ENCODE measurements around the gene GAPDH. TPM values are rescaled to one million over a fixed set of nuclear protein-coding genes. Genes with fewer than 3 reads are reported as not detected.

The GAPDH gene
- total RNA-seq, 2 donors from 2014 or later, result 311 to 476 TPM

GRCh38 chr12:6507102-6507998 is 27.0 kb upstream of the GAPDH start:
- H3K4me1 ChIP-seq, result no peaks in the 10 kb centered on the region
- DNase-seq (no peak), ATAC-seq (no peak)
- H3K36me3 ChIP-seq (replicated peaks in 1 of 2; ENCODE audit: insufficient read depth in 1 of 2, low read depth in 2 of 2), result peaks cover 0 to 7% of the 10 kb centered on the region in 2 donors
- peak overlapping the region in 3 of 4 donors; percentile 23 to 32 (median 28) for H3K27ac ChIP-seq
- 73 to 80% methylated on average over 12 of the region's 12 CpGs for WGBS, 2 donors
- H3K4me3 ChIP-seq, result no peak overlapping the region
- TF ChIP-seq CTCF (IDR thresholded peaks at IDR 0.05) (no peak), POLR2A (IDR thresholded peaks at IDR 0.05) (no peak)
- H3K27me3 ChIP-seq, result no peaks in the 10 kb centered on the region
- no peaks in the 10 kb centered on the region for H3K9me3 ChIP-seq
- intact Hi-C loops (cut with DNase I), result no loop called here

GRCh38 chr12:6508087-6508486 is 26.2 kb upstream of the GAPDH start:
- TF ChIP-seq POLR2A (IDR thresholded peaks at IDR 0.05) (no peak), CTCF (IDR thresholded peaks at IDR 0.05) (no peak)
- Histone ChIP-seq H3K27me3 (no peaks in the 10 kb centered on the region), H3K4me1 (no peaks in the 10 kb centered on the region), H3K9me3 (no peaks in the 10 kb centered on the region), H3K4me3 (no peak overlapping the region), H3K36me3 (replicated peaks in 1 of 2; ENCODE audit: insufficient read depth in 1 of 2, low read depth in 2 of 2) (peaks cover 0 to 11% of the 10 kb centered on the region in 2 donors), H3K27ac (peak overlapping the region in 2 of 4 donors; percentile 23 to 32)
- intact Hi-C loops (cut with DNase I), result no loop called here
- ATAC-seq, result no peak
- 75 to 77% methylated on average over 7 of the region's 7 CpGs for WGBS, 2 donors
- DNase-seq, result no peak

- H3K4me3 ChIP-seq, result no peak overlapping the region
- no peak for DNase-seq
- no peaks in the 10 kb centered on the region for H3K9me3 ChIP-seq
- WGBS, 2 donors, result 76 to 85% methylated on average over 3 of the region's 3 CpGs
- TF ChIP-seq CTCF (IDR thresholded peaks at IDR 0.05) (no peak), POLR2A (IDR thresholded peaks at IDR 0.05) (no peak)
- H3K27ac ChIP-seq, result no peak overlapping the region
- H3K36me3 ChIP-seq (replicated peaks in 1 of 2; ENCODE audit: insufficient read depth in 1 of 2, low read depth in 2 of 2), result peaks cover 5 to 30% of the 10 kb centered on the region in 2 donors
- ATAC-seq, result no peak
- H3K27me3 ChIP-seq, result no peaks in the 10 kb centered on the region
- intact Hi-C loops (cut with DNase I), result no loop called here
- H3K4me1 ChIP-seq, result no peaks in the 10 kb centered on the region
Measured at GRCh38 chr12:6520186-6520585, 14.1 kb upstream of the GAPDH start.

- H3K27ac ChIP-seq, result no peak overlapping the region
- no peak for TF ChIP-seq POLR2A (IDR thresholded peaks at IDR 0.05)
- no peak for TF ChIP-seq CTCF (IDR thresholded peaks at IDR 0.05)
- H3K27me3 ChIP-seq, result no peaks in the 10 kb centered on the region
- no peaks in the 10 kb centered on the region for H3K4me1 ChIP-seq
- no peaks in the 10 kb centered on the region for H3K9me3 ChIP-seq
- no peak for ATAC-seq
- H3K4me3 ChIP-seq, result no peak overlapping the region
- DNase-seq, result no peak
- H3K36me3 ChIP-seq (replicated peaks in 1 of 2; ENCODE audit: insufficient read depth in 1 of 2, low read depth in 2 of 2), result peaks cover 9 to 38% of the 10 kb centered on the region in 2 donors
- intact Hi-C loops (cut with DNase I), result no loop called here
- WGBS, 2 donors, result 81 to 88% methylated on average over 10 of the region's 10 CpGs
Measured at GRCh38 chr12:6522193-6522592, 12.1 kb upstream of the GAPDH start.

Data from body of pancreas (tissue), 4 donors.